Measurements from ENCODE around the gene DDC.
"Not testable (repeated sequence)": the region's sequence is repeated elsewhere in the genome, so short reads cannot be mapped to it uniquely, and the experiment has no call there.

The DDC gene

GRCh38 chr7:50531928-50532327, 33.3 kb downstream of the DDC start:
- no peak overlapping the region for H3K4me3 ChIP-seq (ENCODE audit: low read depth, low read length)
- no peak for TF ChIP-seq CTCF (IDR thresholded peaks at IDR 0.05; ENCODE audit: borderline replicate concordance, insufficient read depth, low read depth, low read length)

- H3K4me3 ChIP-seq (ENCODE audit: low read depth, low read length): no peak overlapping the region
- TF ChIP-seq CTCF (IDR thresholded peaks at IDR 0.05; ENCODE audit: borderline replicate concordance, insufficient read depth, low read depth, low read length): no peak
Observed at GRCh38 chr7:50531401-50531911, 33.7 kb downstream of the DDC start.

GRCh38 chr7:50530766-50531165, 34.4 kb downstream of the DDC start:
- no peak overlapping the region for H3K4me3 ChIP-seq (ENCODE audit: low read depth, low read length)
- TF ChIP-seq CTCF (IDR thresholded peaks at IDR 0.05; ENCODE audit: borderline replicate concordance, insufficient read depth, low read depth, low read length): no peak

GRCh38 chr7:50529093-50529862, 35.9 kb downstream of the DDC start:
- no peak overlapping the region for H3K4me3 ChIP-seq (ENCODE audit: low read depth, low read length)
- no peak for TF ChIP-seq CTCF (IDR thresholded peaks at IDR 0.05; ENCODE audit: borderline replicate concordance, insufficient read depth, low read depth, low read length)

- TF ChIP-seq CTCF (IDR thresholded peaks at IDR 0.05; ENCODE audit: borderline replicate concordance, insufficient read depth, low read depth, low read length): no peak
- H3K4me3 ChIP-seq (ENCODE audit: low read depth, low read length): no peak overlapping the region
Observed at GRCh38 chr7:50528266-50529092, 36.7 kb downstream of the DDC start.

- not testable (repeated sequence) for H3K4me3 ChIP-seq (ENCODE audit: low read depth, low read length)
Observed at GRCh38 chr7:50519350-50519749, 45.9 kb downstream of the DDC start.

- TF ChIP-seq CTCF (IDR thresholded peaks at IDR 0.05; ENCODE audit: borderline replicate concordance, insufficient read depth, low read depth, low read length): no peak
- no peak overlapping the region for H3K4me3 ChIP-seq (ENCODE audit: low read depth, low read length)
Observed at GRCh38 chr7:50513166-50513871, 51.9 kb downstream of the DDC start.
